HCT116 (cell line): ENCODE measurements around the gene PITPNC1. TPM values are rescaled to one million over a fixed set of nuclear protein-coding genes. Genes with fewer than 3 reads are reported as not detected.

ENCODE experiments used
- ATAC-seq: fragments of 200-7000 bp; cut with Tn5 transposase; 2 replicates; pipeline ENCODE4 v1.9.1; 2020; ENCODE audit warnings: mild to moderate bottlenecking, moderate library complexity
- BruUV-seq: library from RNA; stranded (reverse); fragments of 400-500 nt; replicated peaks from 2 replicates; lab custom pipeline; 2021; lab: Mats Ljungman, UMichigan
- CTCF ChIA-PET: fragments of 300-600 bp; sonication (Branson Sonifier 250); formaldehyde crosslinking; loops from one replicate; lab custom pipeline; 2021; ENCODE audit warnings: antibody characterized with exemption; lab: Charles Lee
- POLR2A ChIA-PET: fragments of 300-600, 350-600 bp; sonication (Branson Sonifier 250); formaldehyde crosslinking; loops from one replicate; lab custom pipeline; 2021; ENCODE audit warnings: antibody characterized with exemption; lab: Charles Lee
- RAD21 ChIA-PET, 2 experiments: fragments of 300-600 bp; sonication (Branson Sonifier 250); formaldehyde crosslinking; loops; one replicate each; lab custom pipeline; 2023; ENCODE audit warnings: low total read pairs in 2 of 2; ENCODE audit not compliant: uncharacterized antibody in 2 of 2, unreplicated experiment in 2 of 2, low non-redundant PET in 1 of 2; lab: Charles Lee
- DNase-seq: peaks from one replicate; pipeline ENCODE4 v3.0.0-alpha.2; 2010; ENCODE audit warnings: low read depth, low spot score
- H2AFZ ChIP-seq: fragments of 200-600 bp; shearing (Covaris generic), sonication (generic); 2 replicates; pipeline ENCODE4 v1.6.1; 2017; ENCODE audit warnings: low read depth, mixed run types, mixed read lengths, antibody characterized with exemption, low read length; ENCODE audit not compliant: poor library complexity, severe bottlenecking
- H3K27ac ChIP-seq: 2 replicates; pipeline ENCODE4 v1.5.1; 2012; ENCODE audit warnings: low read depth, low read length
- H3K27me3 ChIP-seq: fragments of 200-600 bp; sonication (generic); 2 replicates; pipeline ENCODE4 v1.6.1; 2016; ENCODE audit warnings: mixed run types, low read length, mixed read lengths; ENCODE audit not compliant: insufficient read depth
- H3K36me3 ChIP-seq, 2 experiments: fragments of 200-500 bp in 1 of 2; fragments of 200-600 bp in 1 of 2; sonication (Bioruptor generic) in 1 of 2; sonication (generic) in 1 of 2; 2 replicates each; pipeline versions ENCODE4 v1.5.1 to v1.6.1; 2014 to 2016; ENCODE audit warnings: low read length in 2 of 2, inconsistent platforms in 1 of 2, mixed read lengths in 1 of 2, mixed run types in 1 of 2; ENCODE audit not compliant: insufficient read depth in 2 of 2, control insufficient read depth in 1 of 2
- H3K4me1 ChIP-seq, 2 experiments: fragments of 200-600 bp in 1 of 2; sonication (generic) in 1 of 2; 2 replicates each; pipeline versions ENCODE4 v1.5.1 to v1.6.1; 2012 to 2017; ENCODE audit warnings: low read length in 2 of 2, inconsistent platforms in 1 of 2, mild to moderate bottlenecking in 1 of 2, mixed read lengths in 1 of 2, mixed run types in 1 of 2, moderate library complexity in 1 of 2; ENCODE audit not compliant: insufficient read depth in 2 of 2, control insufficient read depth in 1 of 2
- H3K4me2 ChIP-seq: fragments of 200-600 bp; sonication (generic); 2 replicates; pipeline ENCODE4 v1.6.1; 2017; ENCODE audit warnings: mixed run types, low read length, mixed read lengths
- H3K4me3 ChIP-seq, 2 experiments: fragments of 200-600 bp in 1 of 2; sonication (generic) in 1 of 2; replicated peaks in 1 of 2; 2 replicates each; pipeline ENCODE4 v1.5.1; 2011 to 2016; ENCODE audit warnings: low read length in 2 of 2, control low read depth in 1 of 2, low read depth in 1 of 2, mild to moderate bottlenecking in 1 of 2, mixed read lengths in 1 of 2, mixed run types in 1 of 2
- H3K79me2 ChIP-seq: fragments of 200-600 bp; sonication (generic); 2 replicates; pipeline ENCODE4 v1.6.1; 2017; ENCODE audit warnings: mild to moderate bottlenecking, mixed run types, low read length, moderate library complexity, mixed read lengths; ENCODE audit not compliant: insufficient read depth
- H3K9ac ChIP-seq: fragments of 200-600 bp; sonication (generic); 2 replicates; pipeline ENCODE4 v1.6.1; 2016; ENCODE audit warnings: low read length, mixed read lengths
- H3K9me2 ChIP-seq: fragments of 200-600 bp; sonication (generic), shearing (Covaris generic); 2 replicates; pipeline ENCODE4 v1.6.1; 2017; ENCODE audit warnings: mixed run types, mild to moderate bottlenecking, moderate library complexity; ENCODE audit not compliant: insufficient read depth
- H3K9me3 ChIP-seq, 2 experiments: fragments of 200-500 bp in 1 of 2; fragments of 200-600 bp in 1 of 2; sonication (Bioruptor generic) in 1 of 2; sonication (generic) in 1 of 2; 2 replicates each; pipeline ENCODE4 v1.6.1; 2014 to 2017; ENCODE audit warnings: low read length in 2 of 2, mixed read lengths in 2 of 2, inconsistent platforms in 1 of 2, low read depth in 1 of 2, mild to moderate bottlenecking in 1 of 2, mixed run types in 1 of 2, moderate library complexity in 1 of 2; ENCODE audit not compliant: control insufficient read depth in 1 of 2, insufficient read depth in 1 of 2
- H4K20me1 ChIP-seq: fragments of 200-600 bp; sonication (generic), shearing (Covaris generic); 2 replicates; pipeline ENCODE4 v1.6.1; 2017; ENCODE audit warnings: mixed run types, mild to moderate bottlenecking, moderate library complexity; ENCODE audit not compliant: insufficient read depth
- CBX3 ChIP-seq: IDR thresholded peaks from 2 replicates; pipeline ENCODE4 v1.6.1; 2012; ENCODE audit warnings: low read depth
- CEBPB ChIP-seq: IDR thresholded peaks from 2 replicates; pipeline ENCODE4 v1.6.1; 2012; ENCODE audit warnings: low read depth
- EGR1 ChIP-seq: IDR thresholded peaks from 2 replicates; pipeline ENCODE4 v1.6.1; 2012; ENCODE audit warnings: low read depth
- ELF1 ChIP-seq: IDR thresholded peaks from 2 replicates; pipeline ENCODE4 v1.6.1; 2012; ENCODE audit warnings: low read depth, borderline replicate concordance
- EZH2phosphoT487 ChIP-seq: fragments of 200-600 bp; IDR thresholded peaks from 2 replicates; pipeline ENCODE4 v1.6.1; 2018; ENCODE audit warnings: antibody characterized with exemption, borderline replicate concordance
- JUND ChIP-seq: IDR thresholded peaks from 2 replicates; pipeline ENCODE4 v1.6.1; 2012
- MAX ChIP-seq: IDR thresholded peaks from 2 replicates; pipeline ENCODE4 v1.6.1; 2012
- RAD21 ChIP-seq: IDR thresholded peaks from 2 replicates; pipeline ENCODE4 v1.6.1; 2012; ENCODE audit warnings: low read depth, mild to moderate bottlenecking
- SIN3A ChIP-seq: IDR thresholded peaks from 2 replicates; pipeline ENCODE4 v1.6.1; 2012; ENCODE audit warnings: low read depth
- SRF ChIP-seq: IDR thresholded peaks from 2 replicates; pipeline ENCODE4 v1.6.1; 2012; ENCODE audit warnings: low read depth
- TCF7L2 ChIP-seq: IDR thresholded peaks from 2 replicates; pipeline ENCODE4 v1.7.0; 2011; ENCODE audit warnings: borderline replicate concordance, inconsistent platforms; ENCODE audit not compliant: insufficient read depth, insufficient read length; ENCODE audit errors: extremely low read depth
- YY1 ChIP-seq: IDR thresholded peaks from 2 replicates; pipeline ENCODE4 v1.6.1; 2011; ENCODE audit warnings: low read length, low read depth, moderate library complexity, mild to moderate bottlenecking; ENCODE audit not compliant: insufficient replicate concordance; ENCODE audit errors: extremely low read depth
- intact Hi-C: fragments of 100-400 bp; cut with micrococcal nuclease; formaldehyde crosslinking; loops from 2 replicates; pipeline ENCODE4 v1.10.0; 2022
- total RNA-seq: library from RNA; stranded (reverse); gene quantifications from one replicate; pipeline ENCODE4 v1.2.1, GENCODE V29; 2021; ENCODE audit not compliant: unreplicated experiment
- TF ChIP-seq, protein P1 (sequence below), 3 experiments: fragments of 200-600 bp in 1 of 3; sonication (generic) in 1 of 3; IDR thresholded peaks in 2 of 3; conservative IDR thresholded peaks in 1 of 3; 2 replicates each; pipeline ENCODE4 v1.5.1; 2012 to 2017; ENCODE audit warnings: low read depth in 2 of 3, low read length in 2 of 3, antibody characterized with exemption in 1 of 3, borderline replicate concordance in 1 of 3, control low read depth in 1 of 3, mild to moderate bottlenecking in 1 of 3, mixed read lengths in 1 of 3, mixed run types in 1 of 3, moderate library complexity in 1 of 3; ENCODE audit not compliant: insufficient read depth in 1 of 3
- TF ChIP-seq, protein P2 (sequence below): IDR thresholded peaks from 2 replicates; pipeline ENCODE4 v1.6.1; 2012

The PITPNC1 gene
- total RNA-seq, 1 experiment from 2014 or later = 41.9 TPM

DNA sequence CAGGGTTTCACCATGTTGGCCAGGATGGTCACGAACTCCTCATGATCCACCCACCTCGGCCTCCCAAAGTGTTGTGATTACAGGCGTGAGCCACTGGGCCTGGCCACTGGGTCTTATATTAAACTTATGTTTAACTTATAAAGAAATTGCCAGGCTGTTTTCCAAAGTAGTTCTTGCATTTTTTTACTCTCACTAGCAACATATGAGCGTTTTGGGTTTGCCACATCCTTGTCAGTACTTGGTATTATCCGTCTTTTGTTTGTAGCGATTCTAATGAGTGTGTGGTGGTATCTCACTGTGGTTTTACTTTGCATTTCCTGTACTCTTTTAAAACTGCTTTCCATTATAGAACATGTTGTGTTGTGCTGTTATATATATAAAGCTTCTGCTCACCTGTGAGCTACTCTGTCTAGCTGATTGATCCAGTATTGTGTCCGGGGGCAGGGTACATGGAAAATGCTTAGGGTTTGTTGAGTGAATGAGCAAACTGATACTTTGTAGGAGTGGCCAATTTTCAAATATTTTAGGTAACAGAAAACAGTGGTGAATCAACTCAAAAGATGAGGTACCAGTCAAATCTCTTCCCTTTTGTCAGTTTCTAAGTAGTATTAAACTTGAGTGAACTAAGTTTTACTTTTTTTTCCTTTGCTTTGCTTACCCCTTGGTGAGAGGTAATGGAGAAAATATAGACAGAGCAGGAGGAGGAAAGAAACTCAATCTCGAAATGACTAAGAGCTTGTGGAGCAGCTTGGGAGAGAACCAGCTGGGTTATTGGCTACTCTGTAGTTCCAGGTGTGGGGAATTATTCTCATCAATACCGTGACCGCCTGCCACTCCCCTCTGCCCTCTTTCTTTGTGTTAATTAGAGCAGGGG is 75.8 kb downstream of the PITPNC1 start:
- TF ChIP-seq YY1 (no peak), SIN3A (no peak), CEBPB (no peak)
- TF ChIP-seq, protein P1, sequence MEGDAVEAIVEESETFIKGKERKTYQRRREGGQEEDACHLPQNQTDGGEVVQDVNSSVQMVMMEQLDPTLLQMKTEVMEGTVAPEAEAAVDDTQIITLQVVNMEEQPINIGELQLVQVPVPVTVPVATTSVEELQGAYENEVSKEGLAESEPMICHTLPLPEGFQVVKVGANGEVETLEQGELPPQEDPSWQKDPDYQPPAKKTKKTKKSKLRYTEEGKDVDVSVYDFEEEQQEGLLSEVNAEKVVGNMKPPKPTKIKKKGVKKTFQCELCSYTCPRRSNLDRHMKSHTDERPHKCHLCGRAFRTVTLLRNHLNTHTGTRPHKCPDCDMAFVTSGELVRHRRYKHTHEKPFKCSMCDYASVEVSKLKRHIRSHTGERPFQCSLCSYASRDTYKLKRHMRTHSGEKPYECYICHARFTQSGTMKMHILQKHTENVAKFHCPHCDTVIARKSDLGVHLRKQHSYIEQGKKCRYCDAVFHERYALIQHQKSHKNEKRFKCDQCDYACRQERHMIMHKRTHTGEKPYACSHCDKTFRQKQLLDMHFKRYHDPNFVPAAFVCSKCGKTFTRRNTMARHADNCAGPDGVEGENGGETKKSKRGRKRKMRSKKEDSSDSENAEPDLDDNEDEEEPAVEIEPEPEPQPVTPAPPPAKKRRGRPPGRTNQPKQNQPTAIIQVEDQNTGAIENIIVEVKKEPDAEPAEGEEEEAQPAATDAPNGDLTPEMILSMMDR (IDR thresholded peaks at IDR 0.05 in 2 of 3, conservative IDR thresholded peaks at IDR 0.05 in 1 of 3; ENCODE audit: borderline replicate concordance in 1 of 3, insufficient read depth in 1 of 3, low read depth in 2 of 3, low read length in 2 of 3) = no peak
- TF ChIP-seq, all 23 proteins: peak for 0
- DNase-seq (no peak), ATAC-seq (no peak)
- POLR2A ChIA-PET = interaction anchor here (0.6 kb wide), 1 partner anchor 12 kb away, joined by 3 read pairs; no protein-coding TSS in a partner anchor
- Histone ChIP-seq H3K9me2 (0 out of 2 replicates have a peak, but pooled peaks cover 3% of the 10 kb centered on the region), H3K9ac (no peak overlapping the region), H3K36me3 (no peaks in the 10 kb centered on the region), H4K20me1 (no peaks in the 10 kb centered on the region), H3K27me3 (no peaks in the 10 kb centered on the region), H3K4me2 (no peak overlapping the region), H3K79me2 (peaks cover 12% of the 10 kb centered on the region; the same call in 1 of the 2 replicates), H3K4me3 (no peak overlapping the region), H3K27ac (no peak overlapping the region), H3K9me3 (peaks cover 0 to 5% of the 10 kb centered on the region in 2 experiments; a peak in 1 of 4 replicates), H2AFZ (no peak overlapping the region), H3K4me1 (no peaks in the 10 kb centered on the region)
- intact Hi-C loops = no loop called here
- CTCF ChIA-PET = no interaction called here
- no TSS peak for BruUV-seq
- RAD21 ChIA-PET = no interaction called here

GRCh38 chr17:67456103-67456502 is 79.0 kb downstream of the PITPNC1 start:
- ATAC-seq (no peak), DNase-seq (no peak)
- BruUV-seq = no TSS peak
- H3K9ac ChIP-seq = no peak overlapping the region
- TF ChIP-seq EGR1 (no peak), JUND (no peak), TCF7L2 (no peak), CBX3 (no peak), ELF1 (no peak), EZH2phosphoT487 (no peak), SIN3A (no peak), MAX (no peak), SRF (no peak), RAD21 (no peak)
- TF ChIP-seq, protein P2, sequence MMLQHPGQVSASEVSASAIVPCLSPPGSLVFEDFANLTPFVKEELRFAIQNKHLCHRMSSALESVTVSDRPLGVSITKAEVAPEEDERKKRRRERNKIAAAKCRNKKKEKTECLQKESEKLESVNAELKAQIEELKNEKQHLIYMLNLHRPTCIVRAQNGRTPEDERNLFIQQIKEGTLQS = no peak
- ChIA-PET POLR2A (no interaction called here), CTCF (interaction anchor here (1.5 kb wide), 1 partner anchor 19 kb away, joined by 4 read pairs; no protein-coding TSS in a partner anchor), RAD21 (no interaction called here)
- no peaks in the 10 kb centered on the region for H4K20me1 ChIP-seq
- no peaks in the 10 kb centered on the region; a peak in 1 of 4 replicates for H3K4me1 ChIP-seq
- no peak overlapping the region for H3K4me3 ChIP-seq
- no peaks in the 10 kb centered on the region for H3K27me3 ChIP-seq
- no peaks in the 10 kb centered on the region for H3K36me3 ChIP-seq
- H3K9me3 ChIP-seq = peaks cover 6 to 10% of the 10 kb centered on the region in 2 experiments; a peak in 2 of 4 replicates
- H3K27ac ChIP-seq = no peak overlapping the region
- H3K9me2 ChIP-seq = 0 out of 2 replicates have a peak, but pooled peaks cover 3% of the 10 kb centered on the region
- peaks cover 12% of the 10 kb centered on the region; the same call in 1 of the 2 replicates for H3K79me2 ChIP-seq
- H3K4me2 ChIP-seq = no peak overlapping the region
- no peak overlapping the region for H2AFZ ChIP-seq
- intact Hi-C loops = no loop called here
